ENCODE measurements around the gene U2AF2. TPM values are rescaled to one million over a fixed set of nuclear protein-coding genes. Genes with fewer than 3 reads are reported as not detected.
"Not testable (repeated sequence)": the region's sequence is repeated elsewhere in the genome, so short reads cannot be mapped to it uniquely, and the experiment has no call there.

U2AF2 gene
- total RNA-seq, 3 donors from 2014 or later (not counting 1 experiment from before 2014, with no cell fraction given), result 304 to 322 (median 321) TPM

DNA sequence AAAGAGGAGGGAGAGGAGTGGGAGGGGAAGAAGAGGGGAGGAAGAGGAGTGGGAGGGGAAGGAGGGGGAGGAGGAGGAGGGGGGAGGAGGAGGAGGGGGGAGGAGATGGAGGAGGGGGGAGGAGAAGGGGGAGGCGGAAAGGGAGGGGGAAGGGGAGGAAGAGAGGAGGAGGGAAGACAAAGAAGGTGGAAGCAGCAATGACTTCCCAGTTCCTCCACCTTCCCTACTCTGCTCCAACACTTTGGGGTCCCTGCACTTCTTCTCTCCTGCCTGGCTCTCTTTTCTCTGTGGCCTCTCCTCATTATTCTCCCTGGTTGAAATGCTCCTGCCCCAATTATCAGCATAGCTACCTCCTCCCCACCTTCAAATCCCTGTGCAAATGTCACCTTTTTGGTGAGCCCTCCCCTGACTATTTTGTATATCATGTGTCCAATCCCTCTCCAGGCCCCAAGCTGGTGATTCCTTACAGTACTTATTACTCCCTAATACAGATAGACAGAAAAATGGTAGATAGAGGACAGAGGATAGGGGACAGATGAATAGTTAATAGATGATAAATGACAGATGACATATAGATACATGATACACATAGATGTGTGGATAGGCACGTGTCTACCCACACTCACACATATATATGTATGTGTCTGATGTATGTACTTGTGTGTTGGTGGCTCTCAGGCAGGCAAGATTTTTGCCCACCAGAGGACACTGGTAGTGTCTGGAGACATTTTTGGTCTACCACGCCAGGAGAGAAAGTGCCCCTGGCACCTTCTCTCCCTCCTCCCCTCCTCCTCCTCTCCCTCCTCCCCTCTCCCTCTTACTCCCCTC is 58.2 kb downstream of the U2AF2 start:
- Mint-ChIP-seq H3K27me3 (ENCODE audit: low read depth in 2 of 2) (peaks cover 6 to 7% of the 10 kb centered on the region in 2 donors), H3K9me3 (peaks cover 0 to 2% of the 10 kb centered on the region in 2 donors), H3K4me1 (peaks cover 0 to 6% of the 10 kb centered on the region in 2 donors), H3K36me3 (no peaks in the 10 kb centered on the region), H3K4me3 (no peak overlapping the region), H3K27ac (peak overlapping the region; percentile 19 to 39)
- H3K4me3 ChIP-seq (ENCODE audit: low read length), result no peak overlapping the region
- no peak overlapping the region for H3K27ac ChIP-seq (ENCODE audit: low read length)
- H3K4me1 ChIP-seq (ENCODE audit: control insufficient read depth, insufficient read depth, low read length), result no peaks in the 10 kb centered on the region
- no peaks in the 10 kb centered on the region for H3K36me3 ChIP-seq (ENCODE audit: control insufficient read depth, insufficient read depth, low read length)
- WGBS (ENCODE audit: insufficient coverage), result 100% methylated on average over 1 of the region's 3 CpGs
- no peak for DNase-seq
- TF ChIP-seq, protein P1, sequence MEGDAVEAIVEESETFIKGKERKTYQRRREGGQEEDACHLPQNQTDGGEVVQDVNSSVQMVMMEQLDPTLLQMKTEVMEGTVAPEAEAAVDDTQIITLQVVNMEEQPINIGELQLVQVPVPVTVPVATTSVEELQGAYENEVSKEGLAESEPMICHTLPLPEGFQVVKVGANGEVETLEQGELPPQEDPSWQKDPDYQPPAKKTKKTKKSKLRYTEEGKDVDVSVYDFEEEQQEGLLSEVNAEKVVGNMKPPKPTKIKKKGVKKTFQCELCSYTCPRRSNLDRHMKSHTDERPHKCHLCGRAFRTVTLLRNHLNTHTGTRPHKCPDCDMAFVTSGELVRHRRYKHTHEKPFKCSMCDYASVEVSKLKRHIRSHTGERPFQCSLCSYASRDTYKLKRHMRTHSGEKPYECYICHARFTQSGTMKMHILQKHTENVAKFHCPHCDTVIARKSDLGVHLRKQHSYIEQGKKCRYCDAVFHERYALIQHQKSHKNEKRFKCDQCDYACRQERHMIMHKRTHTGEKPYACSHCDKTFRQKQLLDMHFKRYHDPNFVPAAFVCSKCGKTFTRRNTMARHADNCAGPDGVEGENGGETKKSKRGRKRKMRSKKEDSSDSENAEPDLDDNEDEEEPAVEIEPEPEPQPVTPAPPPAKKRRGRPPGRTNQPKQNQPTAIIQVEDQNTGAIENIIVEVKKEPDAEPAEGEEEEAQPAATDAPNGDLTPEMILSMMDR (IDR thresholded peaks at IDR 0.05), result no peak
- H3K27me3 ChIP-seq (ENCODE audit: control insufficient read depth, insufficient read depth, low read length), result peaks cover 6% of the 10 kb centered on the region
- intact Hi-C loops (cut with micrococcal nuclease), result no loop called here
- no peak for ATAC-seq
- H3K9me3 ChIP-seq (ENCODE audit: control insufficient read depth, insufficient read depth, low read length), result no peaks in the 10 kb centered on the region

DNA sequence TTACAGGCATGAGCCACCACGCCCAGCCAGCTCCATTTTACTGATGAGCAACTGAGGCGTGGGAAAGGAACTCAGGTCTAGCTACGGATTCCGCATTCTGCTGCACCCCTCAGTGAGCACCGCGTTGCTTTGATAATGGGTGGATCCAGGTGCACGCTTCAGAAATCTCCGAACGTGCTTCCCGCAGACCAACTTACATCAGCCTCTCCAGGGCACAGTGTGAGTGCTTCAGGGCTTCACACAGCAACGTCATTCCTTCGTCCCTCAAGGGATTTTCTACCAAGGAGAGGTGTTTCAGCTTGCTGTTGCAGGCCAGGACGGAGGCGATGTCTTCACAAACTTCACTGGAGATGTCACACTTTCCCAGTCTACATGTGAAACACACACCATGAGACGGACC is 61.7 kb downstream of the U2AF2 start:
- no peak overlapping the region for H3K4me3 ChIP-seq (ENCODE audit: low read length)
- peaks cover 16 to 26% of the 10 kb centered on the region in 2 donors for H3K27me3 Mint-ChIP-seq (ENCODE audit: low read depth in 2 of 2)
- DNase-seq, result no peak
- H3K27ac ChIP-seq (ENCODE audit: low read length), result no peak overlapping the region
- peaks cover 0 to 5% of the 10 kb centered on the region in 2 donors for H3K9me3 Mint-ChIP-seq
- no peaks in the 10 kb centered on the region for H3K36me3 ChIP-seq (ENCODE audit: control insufficient read depth, insufficient read depth, low read length)
- no peak overlapping the region for H3K4me3 Mint-ChIP-seq
- H3K27ac Mint-ChIP-seq, result no peak overlapping the region
- H3K27me3 ChIP-seq (ENCODE audit: control insufficient read depth, insufficient read depth, low read length), result peaks cover 6% of the 10 kb centered on the region
- TF ChIP-seq, protein P1 (IDR thresholded peaks at IDR 0.05), result no peak
- intact Hi-C loops (cut with micrococcal nuclease), result no loop called here
- 88% methylated on average over 15 of the region's 15 CpGs for WGBS (ENCODE audit: insufficient coverage)
- peaks cover under 1% of the 10 kb centered on the region for H3K36me3 Mint-ChIP-seq
- no peaks in the 10 kb centered on the region for H3K4me1 ChIP-seq (ENCODE audit: control insufficient read depth, insufficient read depth, low read length)
- peaks cover 0 to 6% of the 10 kb centered on the region in 2 donors for H3K4me1 Mint-ChIP-seq
- no peak for ATAC-seq
- H3K9me3 ChIP-seq (ENCODE audit: control insufficient read depth, insufficient read depth, low read length), result no peaks in the 10 kb centered on the region

DNA sequence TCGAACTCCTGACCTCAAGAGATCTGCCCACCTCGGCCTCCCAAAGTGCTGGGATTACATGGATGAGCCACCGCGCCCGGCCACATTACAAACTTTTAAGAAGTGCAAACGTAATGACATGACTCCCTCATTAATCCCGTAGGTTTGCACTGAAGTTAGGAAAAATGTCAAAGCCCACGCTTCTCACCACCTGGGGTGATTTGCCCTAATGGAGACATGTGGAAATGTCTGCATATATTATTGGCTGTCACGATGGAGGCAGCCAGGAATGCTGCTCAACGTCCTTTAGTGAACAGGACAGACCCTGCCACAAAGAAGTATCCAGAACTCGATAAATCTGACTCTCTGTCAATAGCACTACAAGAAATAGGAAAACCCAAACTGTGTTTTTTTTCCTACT is 62.4 kb downstream of the U2AF2 start:
- TF ChIP-seq, protein P1 (IDR thresholded peaks at IDR 0.05), result no peak
- Histone ChIP-seq H3K36me3 (ENCODE audit: control insufficient read depth, insufficient read depth, low read length) (no peaks in the 10 kb centered on the region), H3K4me3 (ENCODE audit: low read length) (no peak overlapping the region), H3K27me3 (ENCODE audit: control insufficient read depth, insufficient read depth, low read length) (peaks cover 8% of the 10 kb centered on the region), H3K9me3 (ENCODE audit: control insufficient read depth, insufficient read depth, low read length) (no peaks in the 10 kb centered on the region), H3K4me1 (ENCODE audit: control insufficient read depth, insufficient read depth, low read length) (no peaks in the 10 kb centered on the region), H3K27ac (ENCODE audit: low read length) (no peak overlapping the region)
- intact Hi-C loops (cut with micrococcal nuclease), result no loop called here
- DNase-seq (no peak), ATAC-seq (no peak)
- peaks cover 2 to 5% of the 10 kb centered on the region in 2 donors for H3K9me3 Mint-ChIP-seq
- H3K4me1 Mint-ChIP-seq, result peaks cover 0 to 6% of the 10 kb centered on the region in 2 donors
- WGBS (ENCODE audit: insufficient coverage), result 85% methylated on average over 11 of the region's 11 CpGs
- no peak overlapping the region for H3K4me3 Mint-ChIP-seq
- peaks cover 22 to 33% of the 10 kb centered on the region in 2 donors for H3K27me3 Mint-ChIP-seq (ENCODE audit: low read depth in 2 of 2)
- H3K27ac Mint-ChIP-seq, result no peak overlapping the region
- H3K36me3 Mint-ChIP-seq, result peaks cover 7% of the 10 kb centered on the region

DNA sequence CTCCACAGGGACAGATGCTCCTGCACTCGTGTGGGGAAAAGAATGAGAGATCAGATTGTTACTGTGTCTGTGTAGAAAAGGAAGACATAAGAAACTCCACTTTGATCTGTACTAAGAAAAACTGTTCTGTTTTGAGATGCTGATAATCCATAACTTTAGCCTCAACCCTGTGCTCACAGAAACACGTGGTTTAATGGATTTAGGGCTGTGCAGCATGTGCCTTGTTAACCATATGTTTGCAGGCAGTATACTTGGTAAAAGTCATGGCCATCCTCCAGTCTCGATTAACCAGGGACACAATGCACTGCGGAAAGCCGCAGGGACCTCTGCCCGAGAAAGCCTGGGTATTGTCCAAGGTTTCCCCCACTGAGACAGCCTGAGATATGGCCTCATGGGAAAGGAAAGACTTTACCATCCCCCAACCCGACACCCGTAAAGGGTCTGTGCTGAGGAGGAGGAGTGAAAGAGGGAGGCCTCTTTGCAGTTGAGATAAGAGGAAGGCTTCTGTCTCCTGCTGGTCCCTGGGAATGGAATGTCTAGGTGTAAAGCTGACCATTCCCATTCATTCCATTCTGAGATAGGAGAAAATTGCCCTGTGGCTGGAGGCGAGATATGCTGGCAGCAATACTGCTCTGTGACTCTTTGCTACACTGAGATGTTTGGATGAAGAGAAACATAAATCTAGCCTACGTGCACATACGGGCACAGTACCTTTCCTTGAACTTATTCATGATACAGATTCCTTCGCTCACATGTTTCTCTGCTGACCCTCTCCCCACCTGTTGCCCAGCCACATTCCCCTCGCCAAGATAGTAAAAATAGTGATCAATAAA is 63.3 kb downstream of the U2AF2 start:
- ATAC-seq; intact Hi-C loops (cut with micrococcal nuclease); DNase-seq; H3K4me1 Mint-ChIP-seq; H3K4me3 ChIP-seq (ENCODE audit: low read length); H3K4me3 Mint-ChIP-seq; H3K27ac Mint-ChIP-seq; H3K9me3 Mint-ChIP-seq; H3K4me1 ChIP-seq (ENCODE audit: control insufficient read depth, insufficient read depth, low read length); H3K36me3 Mint-ChIP-seq; H3K27ac ChIP-seq (ENCODE audit: low read length); H3K27me3 ChIP-seq (ENCODE audit: control insufficient read depth, insufficient read depth, low read length); H3K9me3 ChIP-seq (ENCODE audit: control insufficient read depth, insufficient read depth, low read length); H3K36me3 ChIP-seq (ENCODE audit: control insufficient read depth, insufficient read depth, low read length): not testable (repeated sequence)
- 47% methylated on average over 13 of the region's 13 CpGs for WGBS (ENCODE audit: insufficient coverage)
- peaks cover 23 to 36% of the 10 kb centered on the region in 2 donors for H3K27me3 Mint-ChIP-seq (ENCODE audit: low read depth in 2 of 2)

All from natural killer cell (primary cell).